SK-N-SH (cell line): ENCODE results near the gene BRD4. TPM values are rescaled to one million over a fixed set of nuclear protein-coding genes. Genes with fewer than 3 reads are reported as not detected.

Experiments
- CTCF ChIA-PET: fragments of 300-600, 350-600 bp; formaldehyde crosslinking; extraction: SDS; loops from one replicate; lab custom pipeline; 2021; lab: Yijun Ruan, JAX
- POLR2A ChIA-PET: fragments of 350-600 bp; sonication (Branson Sonifier 250); formaldehyde crosslinking; extraction: SDS; loops from one replicate; lab custom pipeline; 2020; ENCODE audit warnings: antibody characterized with exemption, inconsistent platforms; lab: Yijun Ruan, JAX
- DNase-seq: peaks from one replicate; pipeline ENCODE4 v3.0.0; 2012
- H2AFZ ChIP-seq: fragments of 200-600 bp; sonication (generic); 2 replicates; pipeline ENCODE4 v1.8.1; 2016; ENCODE audit warnings: antibody characterized with exemption, mild to moderate bottlenecking, low read depth
- H3F3A ChIP-seq: fragments of 200-600 bp; sonication (generic); replicated peaks from 2 replicates; pipeline ENCODE3; 2016; ENCODE audit warnings: antibody characterized with exemption, mild to moderate bottlenecking; ENCODE audit not compliant: insufficient read depth
- H3K27ac ChIP-seq, 2 experiments: fragments of 200-500 bp in 1 of 2; fragments of 200-600 bp in 1 of 2; sonication (Bioruptor generic) in 1 of 2; sonication (generic), shearing (Covaris generic) in 1 of 2; 2 replicates each; pipeline versions ENCODE4 v1.5.1 to v1.6.1; 2014 to 2016; ENCODE audit warnings: low read depth in 2 of 2, inconsistent platforms in 1 of 2, low read length in 1 of 2, mild to moderate bottlenecking in 1 of 2, mixed read lengths in 1 of 2
- H3K27me3 ChIP-seq: fragments of 200-600 bp; sonication (generic), shearing (Covaris generic); 2 replicates; pipeline ENCODE4 v1.6.1; 2016; ENCODE audit warnings: mixed run types; ENCODE audit not compliant: insufficient read depth
- H3K36me3 ChIP-seq, 2 experiments: fragments of 200-500 bp in 1 of 2; fragments of 200-600 bp in 1 of 2; sonication (Bioruptor generic) in 1 of 2; sonication (generic) in 1 of 2; replicated peaks in 1 of 2; 2 replicates each; pipeline versions ENCODE3 to v1.5.1; 2014 to 2016; ENCODE audit warnings: low read length in 1 of 2, mild to moderate bottlenecking in 1 of 2; ENCODE audit not compliant: insufficient read depth in 2 of 2, control insufficient read depth in 1 of 2
- H3K4me1 ChIP-seq, 2 experiments: fragments of 200-500 bp in 1 of 2; fragments of 200-600 bp in 1 of 2; sonication (Bioruptor generic) in 1 of 2; sonication (generic), shearing (Covaris generic) in 1 of 2; 2 replicates each; pipeline versions ENCODE4 v1.5.1 to v1.6.1; 2014 to 2016; ENCODE audit warnings: low read depth in 1 of 2, low read length in 1 of 2, mixed run types in 1 of 2; ENCODE audit not compliant: insufficient read depth in 2 of 2, control insufficient read depth in 1 of 2
- H3K4me2 ChIP-seq: fragments of 200-600 bp; sonication (generic), shearing (Covaris generic); 2 replicates; pipeline ENCODE4 v1.6.1; 2017; ENCODE audit warnings: mixed run types
- H3K4me3 ChIP-seq, 2 experiments: fragments of 200-500 bp in 1 of 2; fragments of 200-600 bp in 1 of 2; sonication (Bioruptor generic) in 1 of 2; sonication (generic), shearing (Covaris generic) in 1 of 2; 2 replicates each; pipeline versions ENCODE4 v1.5.1 to v1.8.1; 2014 to 2016; ENCODE audit warnings: low read depth in 2 of 2, inconsistent platforms in 1 of 2, low read length in 1 of 2, mild to moderate bottlenecking in 1 of 2, mixed read lengths in 1 of 2, moderate library complexity in 1 of 2
- H3K79me2 ChIP-seq: fragments of 200-600 bp; sonication (generic); 2 replicates; pipeline ENCODE4 v1.8.1; 2017; ENCODE audit warnings: mild to moderate bottlenecking; ENCODE audit not compliant: insufficient read depth
- H3K9ac ChIP-seq: fragments of 200-600 bp; sonication (generic); 2 replicates; pipeline ENCODE4 v1.6.1; 2017; ENCODE audit warnings: mixed run types
- H3K9me2 ChIP-seq: fragments of 200-600 bp; sonication (generic); 2 replicates; pipeline ENCODE4 v1.6.1; 2017; ENCODE audit warnings: mixed run types
- H3K9me3 ChIP-seq: fragments of 200-600 bp; sonication (generic); 2 replicates; pipeline ENCODE4 v1.6.1; 2017; ENCODE audit warnings: mixed run types, mild to moderate bottlenecking, moderate library complexity
- H4K20me1 ChIP-seq: fragments of 200-600 bp; sonication (generic); 2 replicates; pipeline ENCODE4 v1.6.1; 2017; ENCODE audit warnings: mild to moderate bottlenecking, mixed run types; ENCODE audit not compliant: insufficient read depth
- CHD2 ChIP-seq: fragments of 150-350 bp; IDR thresholded peaks from 2 replicates; pipeline ENCODE4 v1.6.1; 2018; ENCODE audit warnings: low read length; ENCODE audit not compliant: partially characterized antibody
- ELF1 ChIP-seq: IDR thresholded peaks from 2 replicates; pipeline ENCODE4 v1.4.0; 2012
- NFIC ChIP-seq: IDR thresholded peaks from 2 replicates; pipeline ENCODE4 v1.4.0; 2012; ENCODE audit warnings: borderline replicate concordance
- POLR2AphosphoS5 ChIP-seq: IDR thresholded peaks from 2 replicates; pipeline ENCODE4 v1.6.1; 2012; ENCODE audit warnings: low read depth, low read length
- RCOR1 ChIP-seq: fragments of 150-350 bp; IDR thresholded peaks from 2 replicates; pipeline ENCODE4 v1.6.1; 2017; ENCODE audit warnings: antibody characterized with exemption, low read length
- RXRA ChIP-seq: IDR thresholded peaks from 2 replicates; pipeline ENCODE4 v1.4.0; 2012; ENCODE audit warnings: low read depth, mild to moderate bottlenecking, borderline replicate concordance
- SIN3A ChIP-seq: IDR thresholded peaks from 2 replicates; pipeline ENCODE4 v1.6.1; 2012; ENCODE audit warnings: low read depth, mild to moderate bottlenecking, low read length, moderate library complexity, borderline replicate concordance
- SMC3 ChIP-seq: IDR thresholded peaks from 2 replicates; pipeline ENCODE4 v1.6.1; 2012; ENCODE audit warnings: low read depth, low read length, improper control_type of control experiment
- TAF1 ChIP-seq: IDR thresholded peaks from 2 replicates; pipeline ENCODE4 v1.6.1; 2012; ENCODE audit warnings: low read depth, mild to moderate bottlenecking, low read length, moderate library complexity, borderline replicate concordance
- TCF12 ChIP-seq: IDR thresholded peaks from 2 replicates; pipeline ENCODE4 v1.4.0; 2012
- TEAD4 ChIP-seq: IDR thresholded peaks from 2 replicates; pipeline ENCODE4 v1.4.0; 2012; ENCODE audit warnings: mild to moderate bottlenecking, borderline replicate concordance; ENCODE audit not compliant: insufficient read depth
- USF1 ChIP-seq: IDR thresholded peaks from 2 replicates; pipeline ENCODE4 v1.4.0; 2012; ENCODE audit warnings: low read depth, borderline replicate concordance
- USF2 ChIP-seq: fragments of 150-350 bp; IDR thresholded peaks from 2 replicates; pipeline ENCODE4 v1.6.1; 2017; ENCODE audit warnings: antibody characterized with exemption, low read length, low read depth, borderline replicate concordance
- WGBS: methylation state at CpG from one replicate; pipeline ENCODE4 v1.1.6; 2017; ENCODE audit warnings: low lambda C conversion rate; 5-methylcytosine and 5-hydroxymethylcytosine counted together
- polyA plus RNA-seq, 3 experiments: library from polyadenylated mRNA; depleted of rRNA; stranded (reverse); fragments of >200 nt; gene quantifications; 2 replicates each; pipeline ENCODE4 v1.2.3, GENCODE V29; 2012
- TF ChIP-seq, protein P1 (sequence below): fragments of 200-600 bp; sonication (generic); IDR thresholded peaks from 2 replicates; pipeline ENCODE4 v1.6.1; 2017; ENCODE audit warnings: antibody characterized with exemption, mild to moderate bottlenecking, moderate library complexity
- TF ChIP-seq, protein P2 (sequence below): IDR thresholded peaks from 2 replicates; pipeline ENCODE4; 2012
- TF ChIP-seq, protein P3 (sequence below): fragments of 150-350 bp; IDR thresholded peaks from 2 replicates; pipeline ENCODE4 v1.6.1; 2016; ENCODE audit warnings: mild to moderate bottlenecking, low read depth, low read length
- TF ChIP-seq, protein P4 (sequence below): IDR thresholded peaks from 2 replicates; pipeline ENCODE4 v1.4.0; 2012; ENCODE audit warnings: low read depth

BRD4 gene
- polyA plus RNA-seq, 1 of the 3 experiments (the other 2 are of a cell fraction), result 10.0 TPM

DNA sequence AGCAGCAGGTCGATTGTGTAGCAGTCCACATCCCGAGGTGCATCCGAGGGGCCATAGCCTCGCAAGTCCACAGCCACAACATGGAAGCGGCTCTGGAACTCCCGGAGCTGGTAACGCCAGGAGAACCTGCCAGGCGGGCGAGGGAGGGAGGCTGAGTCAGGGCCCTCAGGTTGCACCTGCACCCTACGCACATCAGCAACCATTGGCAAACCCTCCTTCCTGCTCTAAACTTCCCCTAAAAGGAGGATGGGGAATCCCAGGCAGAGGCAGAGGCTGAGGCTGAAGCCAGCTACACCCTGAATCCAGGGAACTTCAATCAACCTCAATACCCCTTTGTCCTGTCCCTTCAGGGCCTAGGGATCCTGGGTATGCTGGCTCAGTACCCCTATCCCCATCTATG is 101.1 kb downstream of the BRD4 start:
- H3K27me3 ChIP-seq, result no peaks in the 10 kb centered on the region
- peaks cover 7 to 10% of the 10 kb centered on the region in 2 experiments for H3K36me3 ChIP-seq
- H3K4me2 ChIP-seq, result no peak overlapping the region
- TF ChIP-seq NFIC, result no peak
- no peak for TF ChIP-seq RXRA
- TF ChIP-seq TAF1, result no peak
- no peak for TF ChIP-seq USF2
- TF ChIP-seq, protein P1, sequence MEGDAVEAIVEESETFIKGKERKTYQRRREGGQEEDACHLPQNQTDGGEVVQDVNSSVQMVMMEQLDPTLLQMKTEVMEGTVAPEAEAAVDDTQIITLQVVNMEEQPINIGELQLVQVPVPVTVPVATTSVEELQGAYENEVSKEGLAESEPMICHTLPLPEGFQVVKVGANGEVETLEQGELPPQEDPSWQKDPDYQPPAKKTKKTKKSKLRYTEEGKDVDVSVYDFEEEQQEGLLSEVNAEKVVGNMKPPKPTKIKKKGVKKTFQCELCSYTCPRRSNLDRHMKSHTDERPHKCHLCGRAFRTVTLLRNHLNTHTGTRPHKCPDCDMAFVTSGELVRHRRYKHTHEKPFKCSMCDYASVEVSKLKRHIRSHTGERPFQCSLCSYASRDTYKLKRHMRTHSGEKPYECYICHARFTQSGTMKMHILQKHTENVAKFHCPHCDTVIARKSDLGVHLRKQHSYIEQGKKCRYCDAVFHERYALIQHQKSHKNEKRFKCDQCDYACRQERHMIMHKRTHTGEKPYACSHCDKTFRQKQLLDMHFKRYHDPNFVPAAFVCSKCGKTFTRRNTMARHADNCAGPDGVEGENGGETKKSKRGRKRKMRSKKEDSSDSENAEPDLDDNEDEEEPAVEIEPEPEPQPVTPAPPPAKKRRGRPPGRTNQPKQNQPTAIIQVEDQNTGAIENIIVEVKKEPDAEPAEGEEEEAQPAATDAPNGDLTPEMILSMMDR, result no peak
- TF ChIP-seq, protein P2, sequence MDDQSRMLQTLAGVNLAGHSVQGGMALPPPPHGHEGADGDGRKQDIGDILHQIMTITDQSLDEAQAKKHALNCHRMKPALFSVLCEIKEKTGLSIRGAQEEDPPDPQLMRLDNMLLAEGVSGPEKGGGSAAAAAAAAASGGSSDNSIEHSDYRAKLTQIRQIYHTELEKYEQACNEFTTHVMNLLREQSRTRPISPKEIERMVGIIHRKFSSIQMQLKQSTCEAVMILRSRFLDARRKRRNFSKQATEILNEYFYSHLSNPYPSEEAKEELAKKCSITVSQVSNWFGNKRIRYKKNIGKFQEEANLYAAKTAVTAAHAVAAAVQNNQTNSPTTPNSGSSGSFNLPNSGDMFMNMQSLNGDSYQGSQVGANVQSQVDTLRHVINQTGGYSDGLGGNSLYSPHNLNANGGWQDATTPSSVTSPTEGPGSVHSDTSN, result no peak
- TF ChIP-seq TCF12, result no peak
- TF ChIP-seq, all 33 proteins: peak for 0
- no peaks in the 10 kb centered on the region for H4K20me1 ChIP-seq
- H3K79me2 ChIP-seq, result 0 out of 2 replicates have a peak, but pooled peaks cover 5% of the 10 kb centered on the region
- no peak overlapping the region for H3K27ac ChIP-seq
- no peak overlapping the region for H2AFZ ChIP-seq
- no peaks in the 10 kb centered on the region for H3K9me2 ChIP-seq
- peaks cover 7% of the 10 kb centered on the region for H3F3A ChIP-seq
- no peak overlapping the region for H3K4me3 ChIP-seq
- H3K9me3 ChIP-seq, result no peaks in the 10 kb centered on the region
- ChIA-PET POLR2A (no interaction called here), CTCF (interaction anchor here (1.0 kb wide), 1 partner anchor 54 kb away, joined by 3 read pairs; no protein-coding TSS in a partner anchor)
- DNase-seq, result no peak
- WGBS, result 100% methylated on average over 1 of the region's 10 CpGs
- H3K9ac ChIP-seq, result no peak overlapping the region
- no peaks in the 10 kb centered on the region for H3K4me1 ChIP-seq

DNA sequence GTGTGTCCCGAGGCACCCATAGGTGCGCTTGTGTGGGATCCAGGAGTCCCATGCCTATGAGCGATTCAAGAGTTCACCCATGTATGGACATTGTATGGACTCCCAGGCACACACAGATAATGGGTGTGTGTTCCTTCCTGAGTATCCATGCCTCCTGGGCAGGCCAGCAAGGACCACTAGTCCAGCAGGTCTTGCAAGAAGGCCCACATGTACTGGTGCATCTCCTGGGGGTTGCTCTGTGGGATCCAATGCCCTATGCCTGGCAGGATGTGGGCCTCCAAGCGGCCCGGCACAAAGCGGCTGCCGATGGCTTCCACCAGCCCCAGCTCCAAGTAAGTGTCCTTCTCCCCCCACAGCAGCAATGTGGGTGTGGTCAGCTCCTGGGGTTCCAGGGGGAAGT is 105.1 kb downstream of the BRD4 start:
- Histone ChIP-seq H3K4me3 (no peak overlapping the region), H3K27me3 (no peaks in the 10 kb centered on the region), H3K4me1 (peaks cover 5 to 9% of the 10 kb centered on the region in 2 experiments; a peak in 3 of 4 replicates), H3K9me2 (no peaks in the 10 kb centered on the region), H4K20me1 (no peaks in the 10 kb centered on the region), H2AFZ (no peak overlapping the region), H3K4me2 (no peak overlapping the region), H3K9ac (no peak overlapping the region), H3K79me2 (no peaks in the 10 kb centered on the region), H3F3A (peaks cover 5% of the 10 kb centered on the region), H3K9me3 (no peaks in the 10 kb centered on the region), H3K27ac (no peak overlapping the region), H3K36me3 (no peaks in the 10 kb centered on the region)
- ChIA-PET POLR2A (no interaction called here), CTCF (interaction anchor here (0.9 kb wide), 3 partner anchors 14 to 135 kb away, joined by 3 read pairs; no protein-coding TSS in a partner anchor)
- 97% methylated on average over 7 of the region's 7 CpGs for WGBS
- DNase-seq, result no peak
- TF ChIP-seq RCOR1 (no peak), USF1 (no peak), TEAD4 (no peak), RXRA (no peak), ELF1 (no peak), POLR2AphosphoS5 (no peak), SMC3 (no peak), CHD2 (no peak), SIN3A (no peak)
- TF ChIP-seq, protein P2, result no peak
- TF ChIP-seq, protein P3, sequence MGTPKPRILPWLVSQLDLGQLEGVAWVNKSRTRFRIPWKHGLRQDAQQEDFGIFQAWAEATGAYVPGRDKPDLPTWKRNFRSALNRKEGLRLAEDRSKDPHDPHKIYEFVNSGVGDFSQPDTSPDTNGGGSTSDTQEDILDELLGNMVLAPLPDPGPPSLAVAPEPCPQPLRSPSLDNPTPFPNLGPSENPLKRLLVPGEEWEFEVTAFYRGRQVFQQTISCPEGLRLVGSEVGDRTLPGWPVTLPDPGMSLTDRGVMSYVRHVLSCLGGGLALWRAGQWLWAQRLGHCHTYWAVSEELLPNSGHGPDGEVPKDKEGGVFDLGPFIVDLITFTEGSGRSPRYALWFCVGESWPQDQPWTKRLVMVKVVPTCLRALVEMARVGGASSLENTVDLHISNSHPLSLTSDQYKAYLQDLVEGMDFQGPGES, result no peak
- TF ChIP-seq, protein P4, sequence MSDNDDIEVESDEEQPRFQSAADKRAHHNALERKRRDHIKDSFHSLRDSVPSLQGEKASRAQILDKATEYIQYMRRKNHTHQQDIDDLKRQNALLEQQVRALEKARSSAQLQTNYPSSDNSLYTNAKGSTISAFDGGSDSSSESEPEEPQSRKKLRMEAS, result no peak
- TF ChIP-seq, protein P1, result no peak
